Left ventricle myocardium superior (tissue), 1 donor: ENCODE results near the gene MTA3. TPM values are rescaled to one million over a fixed set of nuclear protein-coding genes. Genes with fewer than 3 reads are reported as not detected.
A peak's percentile ranks its signal among the peaks of the same experiment; 100 is the strongest.

Experiments
- ATAC-seq: fragments of 200-7000 bp; cut with Tn5 transposase; one replicate; pipeline ENCODE4 v1.9.1; 2020; ENCODE audit warnings: mild to moderate bottlenecking, moderate library complexity
- DNase-seq: peaks from one replicate; pipeline ENCODE4 v3.0.0-alpha.2; 2020
- intact Hi-C: fragments of 100-400 bp; cut with micrococcal nuclease; formaldehyde crosslinking; loops from one replicate; pipeline ENCODE4 v1.11.0; 2022
- total RNA-seq: library from RNA; stranded (reverse); fragmentation: NEBNext Ultra II Directional; extraction: Animal tissue kit (Norgen Biotek cat#: 25700); gene quantifications from one replicate; pipeline ENCODE4 v1.2.1, GENCODE V29; 2021
- donor health status: DM: no; HTN: yes; CAD: no; lungs with severe emphysema.

Gene MTA3
- total RNA-seq, 1 donor from 2014 or later, result 17.6 TPM

DNA sequence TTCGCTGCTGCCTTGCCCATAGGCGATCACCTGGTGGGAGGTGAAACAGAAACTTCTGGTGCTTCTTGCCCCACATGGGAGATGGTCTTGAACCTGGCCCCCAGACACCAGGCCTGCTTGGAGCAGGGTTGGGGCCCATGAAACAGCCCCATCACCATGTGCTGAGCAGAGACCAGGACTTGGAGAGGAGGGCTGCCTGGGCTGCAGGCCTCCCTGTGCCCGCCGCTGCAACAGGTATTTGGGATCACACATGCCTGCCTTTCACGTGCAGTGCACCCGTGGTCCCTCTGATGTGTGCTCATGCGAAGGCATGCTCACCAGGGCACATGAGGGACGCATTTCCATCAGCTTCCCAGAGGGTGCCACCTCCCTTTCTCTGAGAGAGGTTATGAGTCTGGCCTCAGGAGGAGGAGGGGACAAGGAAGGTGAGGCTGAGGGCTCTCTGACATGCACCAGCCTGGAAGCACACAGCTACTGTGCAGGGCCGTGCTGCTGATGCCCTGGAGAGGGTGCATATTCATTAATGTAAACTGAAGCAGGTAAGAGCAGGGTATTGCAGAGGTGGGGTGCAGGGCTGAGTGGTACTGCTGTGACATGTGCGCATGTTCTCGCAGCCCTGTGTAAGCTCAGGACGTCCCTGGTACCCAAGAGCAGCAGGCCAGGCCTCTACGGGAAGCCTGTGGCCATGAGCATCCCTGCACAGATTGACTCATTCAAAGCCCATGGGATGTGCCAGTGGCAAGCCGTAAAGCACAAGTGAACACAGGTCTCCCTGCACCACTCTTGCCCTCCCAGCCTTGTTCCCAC is 199.7 kb downstream of the MTA3 start:
- no peak for DNase-seq
- ATAC-seq, result no peak
- intact Hi-C loops, result no loop called here

DNA sequence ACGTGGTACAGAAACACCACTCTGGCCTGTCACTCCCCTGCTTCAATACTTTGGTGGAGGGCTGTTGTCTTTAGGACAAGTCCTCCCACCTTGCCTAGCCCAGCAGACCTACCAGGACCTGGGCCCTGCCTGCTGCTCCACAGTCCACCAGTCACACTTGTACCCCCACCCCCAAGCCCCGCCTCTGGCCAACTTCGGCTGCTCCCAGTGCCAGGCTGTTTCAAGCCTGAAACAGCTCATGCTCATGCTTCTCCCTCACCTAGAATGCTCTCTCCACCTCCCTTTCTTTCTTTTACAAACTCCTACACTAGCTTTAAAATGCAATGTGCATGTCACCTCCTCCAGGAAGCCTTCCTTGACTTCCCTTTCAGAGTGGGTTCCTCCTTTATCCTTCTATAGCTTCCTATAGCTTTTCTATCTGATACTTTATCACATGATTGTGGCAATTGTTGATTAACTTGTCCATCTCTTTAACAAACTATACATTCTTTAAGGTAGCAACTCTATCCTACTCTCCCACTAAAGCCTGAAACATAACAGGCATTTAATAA is 200.3 kb downstream of the MTA3 start:
- ATAC-seq, result no peak
- DNase-seq, result no peak
- intact Hi-C loops, result no loop called here

DNA sequence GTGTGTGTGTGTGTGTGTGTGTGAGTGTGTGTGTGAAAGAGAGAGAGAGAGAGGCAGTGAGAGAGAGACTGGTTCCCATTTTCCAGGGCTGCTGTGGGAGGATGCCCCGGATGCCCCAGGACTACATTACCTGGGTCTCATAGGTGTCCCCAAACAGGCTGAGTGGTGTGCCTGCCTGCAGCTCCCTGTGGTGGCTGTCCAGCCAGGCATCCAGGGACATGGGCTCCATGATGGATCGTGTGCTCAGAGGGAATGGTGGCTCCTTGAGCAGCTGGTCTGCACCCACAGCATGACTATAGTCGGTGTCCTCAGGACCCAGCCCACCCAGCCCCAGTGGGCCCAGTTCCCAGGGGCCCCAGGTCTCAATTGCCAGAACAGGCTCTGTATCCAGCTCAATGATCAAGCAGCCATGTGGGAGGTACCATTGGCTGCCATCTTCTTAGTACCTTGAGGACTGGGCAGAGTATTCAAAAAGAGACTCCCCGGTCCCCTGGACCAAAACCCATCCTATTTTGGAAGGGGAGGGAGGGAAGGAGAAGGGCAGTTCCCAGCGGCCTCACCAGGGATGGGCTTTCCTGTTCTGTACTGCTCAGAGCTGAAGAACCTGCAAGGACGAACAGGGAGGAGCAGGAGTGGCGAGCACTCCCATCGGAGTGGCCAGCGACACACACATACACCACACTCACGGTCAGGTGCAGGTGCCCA is 201.3 kb downstream of the MTA3 start:
- DNase-seq (no peak), ATAC-seq (no peak)
- intact Hi-C loops, result no loop called here

DNA sequence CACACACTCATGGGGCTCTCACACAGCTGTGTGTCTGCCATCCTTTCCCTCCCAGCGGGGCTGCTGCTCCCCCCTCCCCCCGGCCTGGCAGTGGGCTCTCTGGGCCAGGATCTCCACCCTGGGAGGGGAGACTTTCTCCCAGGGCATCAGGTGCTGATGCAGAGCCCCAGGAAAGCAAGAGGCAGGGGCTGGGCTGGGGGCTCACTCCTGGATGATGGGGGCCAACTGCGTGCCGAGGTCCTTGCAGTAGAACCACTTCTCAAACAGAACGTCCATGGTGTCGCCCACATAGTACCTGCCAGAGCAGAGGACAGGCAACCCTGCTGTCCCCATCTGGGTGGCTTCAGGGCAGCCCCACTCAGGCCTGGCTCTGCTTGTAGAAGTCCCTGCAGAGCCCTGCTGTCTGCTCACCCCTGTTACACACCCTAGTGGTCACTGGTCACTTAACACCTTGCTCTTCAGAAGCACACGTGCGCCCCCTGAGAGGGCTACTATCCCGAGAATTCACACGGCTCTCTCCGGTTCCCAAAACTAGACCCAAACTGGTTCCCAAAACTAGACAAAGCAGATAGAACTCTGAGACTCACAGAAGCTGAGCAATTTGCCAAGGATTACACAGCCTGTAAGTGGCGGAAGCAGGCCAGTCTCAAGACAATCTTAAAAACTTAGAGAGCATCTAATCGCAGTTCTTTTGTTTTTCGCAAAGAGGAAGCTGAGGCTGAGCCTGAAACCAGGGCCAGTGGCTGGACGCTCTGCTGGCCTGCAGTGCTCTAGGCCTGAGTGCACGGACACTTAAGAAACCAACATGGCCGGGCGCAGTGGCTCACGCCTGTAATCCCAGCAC is 202.1 kb downstream of the MTA3 start:
- intact Hi-C loops, result no loop called here
- ATAC-seq (peak; percentile 74), DNase-seq (no peak)

DNA sequence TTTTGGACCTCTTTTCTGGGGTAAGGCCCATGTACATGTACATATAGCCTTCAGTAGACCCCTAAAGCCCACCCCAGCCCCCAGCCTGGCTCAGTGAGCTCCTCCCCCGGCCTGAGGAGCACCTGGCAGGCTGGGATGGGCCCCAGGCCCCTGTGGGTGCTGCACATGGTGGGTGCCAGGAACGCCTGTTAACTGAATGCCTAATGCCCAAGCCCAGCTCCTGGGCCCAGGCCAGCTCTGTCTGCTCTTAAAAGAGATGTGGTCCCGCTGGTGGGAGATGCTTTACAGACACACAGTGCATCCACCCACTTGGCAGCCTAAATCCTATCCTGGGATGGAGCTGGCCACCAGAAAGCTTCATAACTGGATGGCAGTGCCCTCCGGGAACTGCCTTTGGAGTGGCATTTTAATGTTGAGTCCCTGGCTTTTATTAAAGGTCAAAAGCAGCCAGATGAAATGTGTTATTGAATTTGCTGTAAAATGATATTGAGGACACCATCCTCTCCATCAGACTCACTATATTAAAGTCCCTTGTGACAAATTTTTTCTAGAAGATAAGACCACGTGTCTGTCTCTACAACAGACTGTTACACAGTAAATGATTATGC is 203.2 kb downstream of the MTA3 start:
- intact Hi-C loops, result no loop called here
- ATAC-seq, result no peak
- DNase-seq, result no peak

DNA sequence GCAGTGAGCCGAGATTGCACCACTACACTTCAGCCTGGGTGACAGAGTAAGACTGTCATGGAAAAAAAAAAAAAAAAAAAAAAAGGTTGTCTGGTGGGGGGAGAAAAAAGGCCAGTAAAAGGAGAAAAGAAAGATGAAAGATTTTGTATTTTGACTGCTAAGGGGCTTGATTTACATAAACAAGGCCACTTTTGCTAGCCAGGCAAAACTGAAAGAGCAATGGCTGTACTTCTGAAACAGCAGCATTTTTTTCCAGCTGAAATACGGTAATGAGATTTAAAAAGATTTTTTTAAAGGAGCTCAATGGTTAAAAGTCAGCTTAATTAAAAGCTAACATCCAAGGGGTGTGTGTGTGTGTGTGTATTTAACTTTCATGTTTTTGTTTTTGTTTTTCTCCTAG is 206.8 kb downstream of the MTA3 start:
- ATAC-seq (no peak), DNase-seq (no peak)
- intact Hi-C loops, result no loop called here

DNA sequence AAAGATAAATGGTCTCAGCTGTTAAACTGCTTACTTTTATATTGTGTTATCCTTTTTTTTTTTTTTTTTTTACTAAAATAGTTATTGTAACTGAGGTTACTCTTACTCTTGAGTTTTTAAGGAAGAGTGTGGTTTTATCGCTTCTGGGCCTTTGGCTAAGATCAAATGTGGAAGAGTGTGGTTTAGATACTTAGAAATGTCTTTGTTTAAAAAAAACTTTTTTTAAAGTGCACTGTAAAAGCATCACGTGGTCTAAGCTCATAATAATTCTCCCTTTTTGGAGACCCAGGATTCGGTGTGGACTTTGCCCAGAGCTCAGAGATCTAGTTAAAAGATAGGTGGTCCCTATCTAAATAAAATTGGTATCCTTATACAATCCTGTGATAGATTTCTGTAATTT is 207.4 kb downstream of the MTA3 start:
- ATAC-seq, result no peak
- no peak for DNase-seq
- intact Hi-C loops, result no loop called here

DNA sequence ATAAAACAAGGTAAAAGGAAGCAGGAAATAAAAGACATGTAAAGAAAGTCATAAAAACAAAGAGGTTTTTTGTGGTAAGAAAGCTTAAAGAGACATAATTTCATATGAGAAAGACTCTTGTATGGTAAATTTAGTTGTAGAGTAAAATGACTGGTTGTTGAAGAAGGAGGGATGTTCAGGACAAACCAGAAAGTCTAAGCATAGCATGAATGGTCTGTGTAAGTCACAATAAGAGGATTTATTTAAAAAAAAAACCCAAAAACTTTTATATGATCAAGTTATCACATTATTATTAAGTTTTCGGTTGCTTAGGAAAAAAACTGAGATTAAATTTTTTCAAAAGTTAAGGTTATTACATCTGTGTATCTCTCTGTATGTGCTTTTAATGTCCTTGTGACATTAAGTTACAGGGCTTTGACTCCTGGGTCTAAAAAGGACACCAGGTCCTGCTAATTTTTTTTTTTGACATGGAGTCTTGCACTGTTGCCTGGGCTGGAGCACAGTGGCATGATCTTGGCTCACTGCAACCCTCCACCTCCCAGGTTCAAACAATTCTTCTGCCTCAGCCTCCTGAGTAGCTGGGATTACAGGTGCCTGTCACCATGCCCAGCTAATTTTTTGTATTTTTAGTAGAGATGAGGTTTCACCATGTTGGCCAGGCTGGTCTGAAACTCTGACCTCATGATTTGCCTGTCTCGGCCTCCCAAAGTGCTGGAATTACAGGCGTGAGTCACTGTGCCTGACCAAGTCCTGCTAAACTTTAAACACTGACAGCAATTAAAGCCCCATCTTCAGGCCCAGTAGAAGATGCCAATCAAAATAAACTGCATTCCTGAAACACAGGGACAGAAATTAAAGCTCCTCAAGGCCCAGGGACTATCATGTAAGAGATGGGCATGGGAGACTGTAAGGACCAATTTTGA is 209.7 kb downstream of the MTA3 start:
- ATAC-seq, result no peak
- no peak for DNase-seq
- intact Hi-C loops, result no loop called here

DNA sequence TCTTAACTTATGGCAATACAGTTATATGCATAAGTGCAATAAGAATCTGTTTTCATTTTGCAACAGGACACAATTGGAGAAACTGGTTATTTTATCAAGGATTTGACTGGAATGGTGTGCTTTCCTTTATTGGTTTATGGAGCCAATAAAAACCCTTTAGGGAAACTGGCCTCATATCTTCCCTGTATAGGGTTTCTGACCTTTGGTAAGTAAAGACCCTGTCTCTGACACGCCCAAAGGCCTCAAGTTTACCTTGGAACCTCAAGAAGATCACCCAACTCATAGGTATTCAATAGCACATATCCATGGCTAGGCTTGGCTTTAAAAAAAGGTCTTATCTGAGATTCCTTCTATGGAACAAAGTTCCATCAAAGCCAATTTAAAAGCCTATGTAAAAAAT is 212.7 kb downstream of the MTA3 start:
- no peak for DNase-seq
- intact Hi-C loops, result no loop called here
- no peak for ATAC-seq

DNA sequence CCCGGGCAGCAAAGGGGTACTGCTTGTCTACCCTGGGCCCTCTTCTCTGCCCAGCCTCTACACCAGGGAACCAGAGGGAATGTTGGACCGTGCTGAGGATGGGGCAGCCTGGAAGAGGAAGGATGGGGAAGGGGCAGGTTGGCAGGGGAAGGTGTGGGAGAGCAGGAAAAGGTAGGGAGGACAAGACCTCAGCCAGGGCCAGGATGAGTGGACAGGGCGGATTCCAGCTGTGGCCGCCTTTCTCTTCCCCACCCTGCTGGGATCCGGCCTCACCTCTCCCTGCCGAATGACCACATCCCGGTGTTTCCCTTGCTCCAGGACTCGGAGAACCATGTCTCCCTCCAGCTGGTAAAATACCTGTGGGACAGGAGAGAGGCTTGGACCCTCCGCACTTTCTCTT is 215.1 kb downstream of the MTA3 start:
- no peak for DNase-seq
- no peak for ATAC-seq
- intact Hi-C loops, result no loop called here

DNA sequence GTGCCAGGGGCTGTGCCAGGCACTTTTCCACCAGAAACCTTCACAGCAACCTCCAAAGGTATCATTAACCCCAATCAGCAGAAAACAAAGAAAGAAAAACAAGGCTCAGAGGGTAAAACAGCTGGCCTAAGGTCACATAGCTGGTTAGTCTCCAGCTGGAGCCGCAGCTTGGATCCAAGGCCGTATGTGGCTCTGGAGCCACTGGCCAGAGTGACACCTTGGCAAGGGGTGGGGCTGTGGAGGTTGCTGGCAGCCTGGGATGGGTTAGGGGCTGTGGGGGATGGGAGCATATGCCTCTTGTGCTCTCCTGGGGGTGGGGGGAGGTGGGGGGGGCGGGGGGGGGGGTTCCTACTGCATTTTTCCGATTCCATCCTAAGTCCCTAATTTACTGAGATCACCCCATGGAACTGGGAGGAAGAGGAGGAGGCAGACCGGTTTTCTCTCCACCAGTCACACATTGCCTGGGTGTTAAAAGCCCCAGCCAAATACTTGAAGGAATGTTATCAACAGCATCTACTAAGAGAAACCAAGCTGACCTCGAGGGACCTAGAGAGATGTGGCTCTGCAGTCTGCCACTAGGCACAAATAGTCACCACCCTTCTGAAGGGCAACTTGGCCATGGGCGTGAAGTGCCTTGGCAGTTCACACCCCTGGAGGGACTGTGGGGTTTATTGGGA is 215.9 kb downstream of the MTA3 start:
- no peak for ATAC-seq
- intact Hi-C loops, result no loop called here
- no peak for DNase-seq

DNA sequence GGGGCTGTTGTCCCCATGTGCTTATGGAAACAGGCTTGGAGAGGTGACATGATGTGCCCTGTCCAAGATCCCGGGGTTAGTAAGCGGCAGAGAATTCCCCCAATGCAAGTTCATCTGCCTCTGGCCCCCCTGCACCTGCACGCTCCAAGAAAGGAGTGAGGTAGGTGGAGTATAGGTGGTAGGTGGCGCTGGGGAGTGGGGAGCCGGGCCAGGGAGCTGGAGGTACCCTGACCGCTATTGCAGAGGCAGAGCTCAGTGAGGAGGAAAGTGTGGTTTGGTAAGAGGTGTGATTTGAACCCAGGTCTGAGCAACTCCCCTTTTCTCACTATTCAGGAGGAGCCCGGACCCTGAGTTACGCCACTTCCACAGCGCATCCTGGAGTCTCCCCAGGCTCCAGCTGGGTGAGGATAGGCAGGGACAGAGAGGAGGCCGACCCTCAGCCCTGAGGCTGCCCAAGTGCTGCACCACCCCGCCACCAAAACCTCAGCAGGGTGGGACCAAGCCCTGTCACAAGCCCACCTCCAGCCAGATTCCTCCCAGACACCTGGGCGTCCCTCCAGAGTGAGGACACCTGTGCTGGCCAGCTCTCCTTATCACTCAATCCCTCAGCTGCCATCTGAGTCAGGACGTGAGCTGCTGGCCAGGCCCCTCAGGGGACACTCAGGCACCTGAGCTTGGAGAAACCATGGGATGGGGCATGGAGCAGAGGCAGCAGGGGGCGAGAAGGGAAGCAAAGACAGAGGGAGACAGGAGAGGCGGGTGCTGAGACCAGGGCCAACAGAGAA is 218.3 kb downstream of the MTA3 start:
- DNase-seq (no peak), ATAC-seq (no peak)
- intact Hi-C loops, result no loop called here

DNA sequence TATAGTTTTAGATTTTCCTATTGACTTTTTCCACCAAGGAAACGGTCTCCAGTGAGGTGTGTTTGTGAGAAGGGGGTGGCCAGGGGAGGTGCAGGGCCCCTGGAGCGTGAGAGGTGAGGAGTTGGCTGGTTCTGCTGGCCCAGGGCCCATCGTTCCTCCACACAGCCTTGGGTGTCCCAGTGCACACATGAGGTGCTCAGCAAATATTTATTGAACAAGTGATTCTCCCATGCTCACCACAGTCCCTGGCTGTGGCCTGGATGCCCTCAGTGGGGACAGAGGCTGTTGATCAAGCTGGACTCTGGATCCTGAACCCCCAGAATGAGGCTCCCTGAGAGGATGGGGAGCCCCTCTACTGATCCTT is 219.0 kb downstream of the MTA3 start:
- DNase-seq (no peak), ATAC-seq (no peak)
- intact Hi-C loops, result no loop called here

DNA sequence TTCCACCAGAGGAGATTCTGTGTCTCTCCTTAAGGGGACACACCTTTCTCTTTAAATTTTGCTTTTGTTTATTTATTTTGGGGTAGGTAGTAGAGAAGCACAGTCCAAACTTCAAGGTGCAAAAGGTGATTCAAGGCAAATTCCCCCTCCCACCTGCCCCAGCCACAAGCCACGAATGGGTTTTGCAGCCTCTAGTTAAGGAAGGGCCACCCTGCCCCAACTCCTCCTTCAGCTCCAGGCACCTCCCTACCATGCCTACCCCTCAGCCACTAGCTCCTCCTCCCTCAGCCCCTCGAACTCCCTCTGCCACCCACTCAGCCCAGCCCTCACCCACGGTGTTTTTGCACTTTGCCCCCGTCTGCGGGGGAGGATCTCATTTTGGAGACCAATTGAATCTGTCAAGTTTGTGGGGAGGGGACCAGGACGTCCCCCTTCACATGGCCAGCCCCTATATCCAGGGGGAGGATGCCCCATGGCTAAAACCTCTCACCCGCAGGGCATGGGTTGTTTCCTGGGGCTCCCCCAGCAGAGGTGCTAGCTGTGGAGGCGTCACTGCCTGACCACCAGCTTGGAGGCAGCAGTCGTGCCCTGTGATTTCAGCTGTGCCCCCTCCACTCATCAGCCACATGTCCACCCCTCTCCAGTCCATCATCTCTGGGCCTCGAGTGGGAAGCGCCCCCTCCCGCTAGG is 219.5 kb downstream of the MTA3 start:
- no peak for ATAC-seq
- intact Hi-C loops, result no loop called here
- no peak for DNase-seq

DNA sequence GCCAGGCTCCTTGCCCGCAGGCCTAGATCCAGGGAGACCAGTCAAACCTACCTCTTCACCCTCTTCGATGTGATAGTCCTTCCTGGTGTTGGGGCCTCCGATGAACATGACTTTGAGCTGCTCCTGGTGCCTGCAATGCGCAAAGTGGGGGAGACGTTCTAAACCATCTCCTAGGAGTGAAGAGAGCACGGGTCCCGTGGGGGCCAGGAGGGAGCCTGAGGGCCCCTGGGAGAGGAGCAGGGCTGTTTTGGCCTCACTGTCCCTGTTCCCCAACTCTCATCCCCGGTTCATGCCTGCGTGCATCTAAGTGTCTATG is 220.0 kb downstream of the MTA3 start:
- DNase-seq (no peak), ATAC-seq (no peak)
- intact Hi-C loops, result no loop called here

DNA sequence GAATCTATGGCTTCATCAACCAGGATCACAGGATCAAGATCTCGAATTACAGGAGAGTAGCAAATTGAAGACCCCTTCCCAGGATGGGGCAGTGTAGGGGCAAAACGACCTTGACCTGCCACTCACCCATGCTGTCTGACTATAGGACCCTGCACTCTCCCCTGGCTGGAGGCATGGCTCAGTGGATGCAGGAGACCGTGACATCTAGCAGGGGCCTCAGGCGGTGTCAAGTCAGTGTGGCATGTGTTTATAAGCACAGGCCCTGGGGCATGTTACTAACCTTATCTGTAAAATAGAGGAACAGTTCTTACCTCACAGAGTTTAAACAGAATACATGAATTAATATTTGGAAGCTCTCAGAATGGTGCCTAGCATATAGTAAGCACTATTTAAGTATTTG is 220.4 kb downstream of the MTA3 start:
- ATAC-seq (no peak), DNase-seq (no peak)
- intact Hi-C loops, result no loop called here

DNA sequence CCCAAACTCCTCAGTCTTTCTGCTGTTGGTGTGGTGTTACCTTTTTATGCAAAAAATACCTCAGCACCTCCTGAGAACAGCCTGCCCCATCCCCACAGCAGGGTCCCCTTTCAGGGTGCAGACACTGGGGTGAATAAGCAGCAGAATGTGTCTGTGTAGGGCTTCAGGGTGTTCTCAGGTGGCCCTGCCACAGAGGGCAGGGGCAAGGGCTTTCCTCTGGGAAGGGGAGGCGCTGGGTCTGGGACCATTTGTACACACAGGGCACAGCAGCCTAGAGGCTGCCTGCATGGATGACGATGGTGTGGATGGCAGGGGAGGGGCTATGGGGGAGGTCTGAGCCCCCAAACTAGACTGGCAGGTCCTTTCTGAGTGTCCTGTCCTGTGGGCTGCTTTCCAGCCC is 221.3 kb downstream of the MTA3 start:
- DNase-seq (no peak), ATAC-seq (no peak)
- intact Hi-C loops, result no loop called here
